GM20000 (cell line): ENCODE data around the gene R3HCC1L.

Source experiments
- DNase-seq: peaks from one replicate; pipeline ENCODE4 v3.0.0; 2012; ENCODE audit warnings: low spot score
- TF ChIP-seq, protein P1 (sequence below): IDR thresholded peaks from 2 replicates; pipeline ENCODE4 v1.5.1; 2012; ENCODE audit warnings: mild to moderate bottlenecking, control low read depth; ENCODE audit errors: extremely low read depth, missing control alignments

R3HCC1L gene

GRCh38 chr10:98107644-98108430 lies 26.6 kb upstream of the R3HCC1L start:
- no peak for DNase-seq
- TF ChIP-seq, protein P1, sequence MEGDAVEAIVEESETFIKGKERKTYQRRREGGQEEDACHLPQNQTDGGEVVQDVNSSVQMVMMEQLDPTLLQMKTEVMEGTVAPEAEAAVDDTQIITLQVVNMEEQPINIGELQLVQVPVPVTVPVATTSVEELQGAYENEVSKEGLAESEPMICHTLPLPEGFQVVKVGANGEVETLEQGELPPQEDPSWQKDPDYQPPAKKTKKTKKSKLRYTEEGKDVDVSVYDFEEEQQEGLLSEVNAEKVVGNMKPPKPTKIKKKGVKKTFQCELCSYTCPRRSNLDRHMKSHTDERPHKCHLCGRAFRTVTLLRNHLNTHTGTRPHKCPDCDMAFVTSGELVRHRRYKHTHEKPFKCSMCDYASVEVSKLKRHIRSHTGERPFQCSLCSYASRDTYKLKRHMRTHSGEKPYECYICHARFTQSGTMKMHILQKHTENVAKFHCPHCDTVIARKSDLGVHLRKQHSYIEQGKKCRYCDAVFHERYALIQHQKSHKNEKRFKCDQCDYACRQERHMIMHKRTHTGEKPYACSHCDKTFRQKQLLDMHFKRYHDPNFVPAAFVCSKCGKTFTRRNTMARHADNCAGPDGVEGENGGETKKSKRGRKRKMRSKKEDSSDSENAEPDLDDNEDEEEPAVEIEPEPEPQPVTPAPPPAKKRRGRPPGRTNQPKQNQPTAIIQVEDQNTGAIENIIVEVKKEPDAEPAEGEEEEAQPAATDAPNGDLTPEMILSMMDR: no peak

DNA sequence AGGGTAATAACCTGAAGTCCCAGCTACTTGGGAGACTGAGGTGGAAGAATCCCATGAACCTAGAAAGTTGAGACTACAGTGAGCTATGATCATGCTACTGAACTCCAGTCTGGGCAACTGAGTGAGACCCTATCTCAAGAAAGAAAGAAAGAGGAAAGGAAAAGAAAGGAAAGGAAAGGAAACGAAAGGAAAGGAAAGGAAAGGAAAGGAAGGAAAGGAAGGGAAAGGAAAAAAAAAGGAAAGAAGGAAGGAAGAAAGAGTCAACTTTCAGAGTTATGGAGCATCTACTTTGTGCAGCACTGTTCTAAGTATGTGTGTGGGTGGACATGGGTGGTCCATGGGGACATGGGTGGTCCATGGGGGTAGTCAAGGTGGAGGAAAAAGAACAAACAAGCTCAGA lies 24.1 kb upstream of the R3HCC1L start:
- TF ChIP-seq, protein P1: no peak

GRCh38 chr10:98115031-98115787 lies 19.2 kb upstream of the R3HCC1L start:
- no peak for DNase-seq
- TF ChIP-seq, protein P1: no peak

More for the DNA sequence above, 24.1 kb upstream of the R3HCC1L start:
- no peak for DNase-seq

- TF ChIP-seq, protein P1: no peak
These were observed 14.6 kb upstream of the R3HCC1L start for GRCh38 chr10:98119891-98120290.

GRCh38 chr10:98125940-98126631 lies 8.4 kb upstream of the R3HCC1L start:
- TF ChIP-seq, protein P1: no peak
- no peak for DNase-seq

More at GRCh38 chr10:98119891-98120290, 14.6 kb upstream of the R3HCC1L start:
- no peak for DNase-seq

DNA sequence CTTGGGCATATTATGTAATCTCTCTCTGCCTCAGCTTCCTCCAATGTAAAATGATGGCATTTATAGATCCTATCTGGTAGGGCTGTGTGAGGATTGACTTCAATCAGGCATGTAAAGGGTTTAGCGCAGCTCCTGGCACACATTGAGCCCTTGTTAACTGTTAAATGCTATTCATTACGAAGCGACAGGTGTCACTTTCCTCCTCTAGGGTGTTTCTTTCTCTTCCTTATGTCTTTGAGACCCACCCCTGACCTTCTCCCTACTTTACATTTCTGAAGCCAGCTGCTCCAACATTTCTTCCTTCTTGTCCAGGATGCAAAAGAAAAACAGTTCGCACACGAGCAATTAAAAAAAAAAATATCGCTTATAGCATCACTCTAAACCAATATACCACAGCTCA lies 5.7 kb upstream of the R3HCC1L start:
- no peak for DNase-seq
- TF ChIP-seq, protein P1: no peak
